ACC112 (cell line): ENCODE results near the gene ASZ1.
"Not testable (repeated sequence)": the region's sequence is repeated elsewhere in the genome, so short reads cannot be mapped to it uniquely, and the experiment has no call there.

ENCODE experiments used
- H2AFZ ChIP-seq: fragments of 200-600 bp; sonication (generic); one replicate; pipeline ENCODE4 v1.6.0; 2017; ENCODE audit warnings: antibody characterized with exemption, low read length; ENCODE audit not compliant: unreplicated experiment
- H3K27ac ChIP-seq: fragments of 200-600 bp; sonication (generic); 2 replicates; pipeline ENCODE4 v1.5.1; 2014; ENCODE audit warnings: low read depth, mild to moderate bottlenecking, antibody characterized with exemption, low read length, moderate library complexity
- H3K27me3 ChIP-seq: fragments of 200-600 bp; sonication (generic); 2 replicates; pipeline ENCODE4 v1.6.1; 2014; ENCODE audit warnings: mild to moderate bottlenecking, antibody characterized with exemption, low read length, moderate library complexity, mixed read lengths; ENCODE audit not compliant: insufficient read depth
- H3K36me3 ChIP-seq: fragments of 200-600 bp; sonication (generic); 2 replicates; pipeline ENCODE4 v1.6.1; 2016; ENCODE audit warnings: mild to moderate bottlenecking, antibody characterized with exemption, low read length, moderate library complexity, mixed read lengths; ENCODE audit not compliant: insufficient read depth
- H3K4me1 ChIP-seq: fragments of 200-600 bp; sonication (generic); one replicate; pipeline ENCODE4 v1.6.1; 2016; ENCODE audit warnings: low read length, mixed read lengths; ENCODE audit not compliant: insufficient read depth, unreplicated experiment, control insufficient read depth
- H3K4me3 ChIP-seq: fragments of 200-600 bp; sonication (generic); 2 replicates; pipeline ENCODE4 v1.5.1; 2014; ENCODE audit warnings: mild to moderate bottlenecking, low read depth, low read length
- H3K79me2 ChIP-seq: fragments of 200-600 bp; sonication (generic); one replicate; pipeline ENCODE4 v1.6.0; 2016; ENCODE audit warnings: low read length; ENCODE audit not compliant: control insufficient read depth, unreplicated experiment, insufficient read depth

Gene ASZ1

DNA sequence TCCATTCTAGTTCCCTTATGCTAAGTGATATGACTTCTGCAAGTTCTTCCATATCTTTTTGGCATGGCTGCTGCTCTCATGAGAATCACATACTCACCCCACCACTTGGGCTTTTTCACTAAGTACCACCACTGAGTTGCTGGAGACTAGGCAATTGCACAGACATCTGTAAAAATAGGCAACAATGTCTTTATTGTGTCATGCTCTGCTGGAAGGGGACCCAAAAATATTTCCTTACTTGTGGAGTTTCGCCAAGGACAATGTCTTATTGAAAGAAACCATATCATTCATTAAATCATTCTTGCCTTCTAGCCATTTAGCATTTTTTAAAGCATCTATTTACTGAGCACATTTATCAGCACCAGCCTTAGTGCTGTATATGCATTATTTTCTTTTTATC, 17.4 kb upstream of the ASZ1 start:
- Histone ChIP-seq H3K79me2 (no peaks in the 10 kb centered on the region), H3K4me1 (no peaks in the 10 kb centered on the region), H2AFZ (no peak overlapping the region), H3K4me3 (no peak overlapping the region), H3K27ac (no peak overlapping the region), H3K27me3 (peaks cover 3% of the 10 kb centered on the region; the same call in 1 of the 2 replicates), H3K36me3 (no peaks in the 10 kb centered on the region)

DNA sequence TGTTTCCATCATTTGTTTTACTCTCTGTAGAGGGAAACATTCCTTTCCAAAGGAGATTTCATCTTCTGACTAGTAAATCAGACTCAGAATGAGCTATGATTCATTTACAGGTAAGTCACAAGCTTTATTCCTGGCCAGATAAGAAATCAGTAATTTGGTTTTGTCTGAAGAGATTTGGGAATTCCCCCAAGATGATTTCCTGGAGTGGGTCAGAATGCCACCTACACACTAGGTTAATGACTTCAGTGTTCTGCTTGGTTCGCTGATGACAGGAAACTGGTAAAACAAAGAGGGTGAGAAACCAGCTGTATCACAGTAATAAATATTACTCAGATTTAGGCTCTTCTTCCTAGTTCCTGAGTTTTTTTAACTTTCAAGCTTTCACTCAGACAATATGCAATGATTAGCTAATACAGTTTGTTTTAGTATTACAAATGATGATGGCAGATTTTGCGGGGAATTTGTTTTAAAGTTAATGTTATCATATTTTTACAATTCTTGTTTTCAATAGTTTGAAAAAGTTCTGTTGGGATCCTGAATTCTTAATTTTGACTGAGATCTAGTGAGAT, 8.3 kb upstream of the ASZ1 start:
- H3K4me1 ChIP-seq = no peaks in the 10 kb centered on the region
- H2AFZ ChIP-seq = no peak overlapping the region
- no peaks in the 10 kb centered on the region for H3K79me2 ChIP-seq
- no peak overlapping the region for H3K4me3 ChIP-seq
- H3K27me3 ChIP-seq = peaks cover 3% of the 10 kb centered on the region; the same call in 1 of the 2 replicates
- no peak overlapping the region for H3K27ac ChIP-seq
- H3K36me3 ChIP-seq = no peaks in the 10 kb centered on the region

DNA sequence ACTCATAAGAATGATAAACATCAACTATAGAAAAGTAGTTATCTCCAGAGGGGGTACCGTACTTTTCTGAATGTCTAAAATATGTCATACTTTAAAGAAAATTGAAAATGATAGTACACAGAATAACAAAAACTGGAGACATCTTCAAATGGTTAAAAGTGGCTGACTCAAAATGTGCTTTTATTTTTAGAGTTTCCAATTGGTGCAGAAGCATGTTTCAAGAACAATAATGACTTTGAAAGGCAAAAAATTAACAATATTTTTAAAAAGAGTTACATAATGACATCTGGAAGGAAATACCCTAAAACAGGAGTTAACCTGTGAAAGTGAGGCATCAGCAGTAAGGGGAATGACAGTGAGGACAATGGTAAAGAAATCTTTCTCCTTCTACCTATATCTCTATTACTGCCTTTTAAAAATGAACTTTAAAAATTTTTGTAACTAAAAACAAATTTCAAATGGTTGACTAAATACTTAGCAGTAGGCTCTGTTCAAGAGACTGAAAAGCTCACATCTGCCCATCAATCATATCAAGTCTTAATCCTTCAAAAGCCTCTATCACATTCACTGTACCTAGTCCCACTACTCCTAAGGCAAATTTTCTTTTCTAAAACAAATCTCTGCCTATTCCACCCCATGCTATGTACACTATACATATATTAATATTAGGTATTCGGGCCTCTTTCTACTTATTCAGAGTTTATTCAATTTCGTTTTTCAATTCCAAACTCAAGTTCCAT, 3.0 kb downstream of the ASZ1 start:
- Histone ChIP-seq H3K27ac (no peak overlapping the region), H3K4me1 (no peaks in the 10 kb centered on the region), H3K4me3 (no peak overlapping the region), H3K27me3 (peaks cover 13% of the 10 kb centered on the region; the same call in 1 of the 2 replicates), H2AFZ (no peak overlapping the region), H3K79me2 (no peaks in the 10 kb centered on the region), H3K36me3 (no peaks in the 10 kb centered on the region)

DNA sequence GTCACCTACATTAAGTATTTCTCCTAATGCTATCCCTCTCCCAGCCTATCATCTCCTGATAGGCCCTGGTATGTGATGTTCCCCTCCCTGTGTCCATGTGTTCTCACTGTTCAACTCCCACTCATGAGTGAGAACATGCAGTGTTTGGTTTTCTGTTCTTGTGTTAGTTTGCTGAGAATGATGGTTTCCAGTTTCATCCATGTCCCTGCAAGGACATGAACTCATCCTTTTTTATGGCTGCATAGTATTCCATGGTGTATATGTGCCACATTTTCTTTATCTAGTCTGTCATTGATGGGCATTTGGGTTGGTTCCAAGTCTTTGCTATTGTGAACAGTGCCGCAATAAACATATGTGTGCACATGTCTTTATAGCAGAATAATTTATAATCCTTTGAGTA, 12.7 kb downstream of the ASZ1 start:
- not testable (repeated sequence) for H3K27me3 ChIP-seq, H3K36me3 ChIP-seq, H2AFZ ChIP-seq, H3K27ac ChIP-seq, H3K4me3 ChIP-seq, H3K79me2 ChIP-seq, H3K4me1 ChIP-seq

DNA sequence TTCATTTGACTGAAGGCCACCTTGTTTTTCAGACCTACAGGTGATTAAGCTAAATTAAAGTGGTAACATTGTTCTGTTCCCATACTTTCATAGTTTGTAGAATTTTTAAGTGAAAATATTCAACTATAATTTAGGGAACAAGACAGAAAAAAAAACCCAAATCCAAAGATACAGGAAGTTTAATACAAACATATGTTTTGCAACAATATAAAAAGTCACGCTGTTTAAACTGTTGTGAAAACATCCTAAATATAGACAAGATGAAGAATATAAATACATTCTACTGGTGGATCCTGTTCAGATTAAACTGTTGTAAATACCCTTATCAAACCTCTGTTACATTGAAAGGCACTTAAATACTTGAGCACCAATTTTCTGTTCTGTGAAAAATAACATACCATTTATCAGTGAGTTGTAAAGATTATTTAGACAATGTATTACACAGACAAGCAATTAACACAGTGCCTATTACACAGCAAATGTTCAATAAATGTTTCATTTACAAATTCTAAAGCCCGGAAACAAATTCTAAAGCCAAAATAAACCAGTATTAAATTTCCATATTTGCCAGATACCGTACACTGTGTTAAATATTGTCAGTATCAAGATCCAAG, 14.2 kb downstream of the ASZ1 start:
- Histone ChIP-seq H3K27me3 (peaks cover 11% of the 10 kb centered on the region; the same call in 1 of the 2 replicates), H3K27ac (no peak overlapping the region), H3K4me1 (no peaks in the 10 kb centered on the region), H3K79me2 (no peaks in the 10 kb centered on the region), H3K36me3 (no peaks in the 10 kb centered on the region), H2AFZ (no peak overlapping the region), H3K4me3 (no peak overlapping the region)

DNA sequence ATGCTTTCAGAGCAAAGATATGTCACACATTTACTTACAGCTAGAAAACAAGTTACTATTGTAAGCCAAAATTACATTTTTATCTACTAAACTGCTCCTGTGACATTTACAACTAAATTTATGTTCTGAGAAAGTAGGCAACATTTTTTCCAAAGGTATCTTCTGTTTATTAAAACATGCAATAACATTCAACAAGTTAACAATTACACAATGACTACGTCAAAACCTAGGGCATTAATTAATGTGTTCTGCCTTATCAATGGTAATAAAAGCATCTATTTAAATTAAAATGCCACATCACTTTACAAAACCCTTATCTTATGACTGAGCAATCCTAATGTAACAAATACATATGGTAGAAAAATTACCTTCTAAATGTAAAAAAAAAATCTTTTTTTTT, 14.9 kb downstream of the ASZ1 start:
- Histone ChIP-seq H3K79me2 (no peaks in the 10 kb centered on the region), H3K36me3 (no peaks in the 10 kb centered on the region), H3K27me3 (peaks cover 14% of the 10 kb centered on the region; the same call in 1 of the 2 replicates), H3K27ac (no peak overlapping the region), H3K4me1 (no peaks in the 10 kb centered on the region), H2AFZ (no peak overlapping the region), H3K4me3 (no peak overlapping the region)

DNA sequence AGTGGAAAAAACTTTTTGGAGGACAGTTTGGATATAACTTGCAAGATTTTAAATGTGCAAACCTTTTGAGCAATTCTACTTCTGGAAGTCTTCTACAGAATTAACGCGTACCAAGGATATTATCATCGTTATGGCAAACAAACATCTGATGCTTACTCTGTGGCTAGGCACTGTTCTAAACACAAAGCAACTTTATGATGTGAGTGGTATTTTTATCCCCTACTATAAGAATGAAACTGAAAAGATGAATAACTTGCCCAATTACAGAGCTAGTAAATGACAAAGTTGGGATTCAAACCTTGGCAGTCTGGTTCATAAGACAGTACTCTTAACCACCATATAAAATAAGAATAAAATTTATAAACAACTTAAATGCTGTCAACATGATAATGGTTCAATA, 15.8 kb downstream of the ASZ1 start:
- Histone ChIP-seq H3K79me2 (no peaks in the 10 kb centered on the region), H3K27me3 (peaks cover 16% of the 10 kb centered on the region; the same call in 1 of the 2 replicates), H2AFZ (no peak overlapping the region), H3K27ac (no peak overlapping the region), H3K4me1 (no peaks in the 10 kb centered on the region), H3K36me3 (no peaks in the 10 kb centered on the region), H3K4me3 (no peak overlapping the region)

DNA sequence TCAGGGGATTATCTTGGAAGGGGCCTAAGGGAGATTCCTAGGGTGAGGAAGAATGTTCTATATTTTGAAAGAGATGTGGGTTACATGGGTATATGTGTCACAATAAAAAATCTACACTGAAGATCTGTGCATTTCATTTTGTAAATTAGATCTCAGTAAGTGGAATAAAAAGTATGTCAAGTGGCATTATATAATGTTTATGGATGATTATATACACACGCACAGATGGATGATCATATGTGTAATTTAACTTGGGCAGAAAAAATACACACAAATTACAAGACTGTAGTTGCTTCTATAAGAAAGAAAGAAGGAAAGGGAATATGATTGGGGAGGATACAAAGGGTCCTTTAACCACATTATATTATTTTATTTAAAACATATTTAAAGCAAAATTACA, 18.5 kb downstream of the ASZ1 start:
- H2AFZ ChIP-seq = no peak overlapping the region
- H3K36me3 ChIP-seq = no peaks in the 10 kb centered on the region
- no peaks in the 10 kb centered on the region for H3K4me1 ChIP-seq
- no peak overlapping the region for H3K27ac ChIP-seq
- no peak overlapping the region for H3K4me3 ChIP-seq
- H3K79me2 ChIP-seq = no peaks in the 10 kb centered on the region
- H3K27me3 ChIP-seq = peaks cover 16% of the 10 kb centered on the region; the same call in 1 of the 2 replicates

DNA sequence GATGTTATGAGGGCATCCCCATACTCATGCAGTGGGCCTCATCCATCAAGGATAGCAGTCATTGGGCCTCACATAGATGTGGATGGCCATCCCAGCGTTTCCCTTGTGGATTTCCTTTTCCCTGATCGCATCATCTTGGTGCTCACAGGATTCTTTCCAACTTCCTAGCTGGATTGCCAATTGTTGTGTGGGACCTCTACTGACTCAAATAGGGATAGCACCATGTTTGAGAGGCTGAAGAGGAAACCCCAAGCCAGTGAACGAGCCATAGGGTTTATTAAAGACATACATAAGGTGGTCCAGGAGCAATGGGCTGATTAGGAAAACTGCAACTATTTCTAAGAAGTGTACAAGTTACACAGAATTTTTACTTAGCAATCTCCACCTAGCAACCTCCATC, 21.8 kb downstream of the ASZ1 start:
- H3K27ac ChIP-seq = no peak overlapping the region
- H3K4me1 ChIP-seq = no peaks in the 10 kb centered on the region
- H2AFZ ChIP-seq = no peak overlapping the region
- H3K79me2 ChIP-seq = no peaks in the 10 kb centered on the region
- H3K36me3 ChIP-seq = no peaks in the 10 kb centered on the region
- H3K4me3 ChIP-seq = no peak overlapping the region
- peaks cover 13% of the 10 kb centered on the region; the same call in 1 of the 2 replicates for H3K27me3 ChIP-seq

DNA sequence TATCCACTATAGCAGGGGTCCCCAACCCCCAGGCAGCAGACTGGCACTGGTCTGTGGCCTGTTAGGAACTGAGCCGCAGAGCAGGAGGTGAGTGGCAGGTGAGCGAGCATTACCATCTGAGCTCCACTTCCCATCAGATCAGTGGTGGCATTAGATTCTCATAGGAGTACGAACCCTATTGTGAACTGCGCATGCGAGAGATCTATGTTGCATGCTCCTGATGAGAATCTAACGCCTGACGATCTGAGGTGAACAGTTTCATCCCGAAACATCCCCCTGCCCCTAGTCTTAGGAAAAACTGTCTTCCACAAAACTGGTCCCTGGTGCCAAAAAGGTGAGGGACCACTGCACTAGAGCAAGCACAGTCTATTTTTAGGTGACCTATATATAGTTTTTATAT, 23.6 kb downstream of the ASZ1 start:
- no peak overlapping the region for H3K27ac ChIP-seq
- no peaks in the 10 kb centered on the region for H3K36me3 ChIP-seq
- H3K4me1 ChIP-seq = no peaks in the 10 kb centered on the region

DNA sequence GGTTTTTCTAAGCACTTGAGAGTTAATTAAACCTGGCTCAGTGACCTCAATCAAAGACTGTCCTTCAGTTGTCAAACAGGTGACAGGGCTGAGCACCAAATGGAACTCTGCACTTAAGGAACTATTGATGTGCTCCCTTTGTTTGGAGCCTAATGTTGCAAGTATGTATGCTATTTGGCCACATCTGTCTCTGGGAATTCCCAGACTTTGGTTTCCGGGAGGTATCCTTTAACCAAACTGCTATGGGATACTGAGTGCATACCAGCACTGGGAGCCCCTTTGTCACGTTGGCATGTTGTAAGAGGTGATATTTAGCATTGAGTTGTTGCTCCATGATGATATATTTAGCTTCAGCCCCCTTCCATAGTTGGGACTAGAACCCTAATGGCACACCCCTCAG, 25.2 kb downstream of the ASZ1 start:
- H3K36me3 ChIP-seq = no peaks in the 10 kb centered on the region
- no peak overlapping the region for H2AFZ ChIP-seq
- peaks cover 4% of the 10 kb centered on the region; the same call in 1 of the 2 replicates for H3K27me3 ChIP-seq
- H3K79me2 ChIP-seq = no peaks in the 10 kb centered on the region
- no peak overlapping the region for H3K27ac ChIP-seq
- no peak overlapping the region for H3K4me3 ChIP-seq
- H3K4me1 ChIP-seq = no peaks in the 10 kb centered on the region

More for the DNA sequence above, 23.6 kb downstream of the ASZ1 start:
- H3K27me3 ChIP-seq = peaks cover 15% of the 10 kb centered on the region; the same call in 1 of the 2 replicates
- H3K79me2 ChIP-seq = no peaks in the 10 kb centered on the region
- no peak overlapping the region for H2AFZ ChIP-seq
- H3K4me3 ChIP-seq = no peak overlapping the region
